ENCODE results near the gene PATE4.

- TF ChIP-seq CTCF (IDR thresholded peaks at IDR 0.05) (no peak), POLR2A (IDR thresholded peaks at IDR 0.05) (no peak)
Observed at GRCh38 chr11:125787827-125788226, 45.3 kb upstream of the PATE4 start, which contains the start of gene PATE3.

All from adrenal gland (tissue), 5 donors.